PC-3 (cell line): Measurements from ENCODE around the gene PXN. TPM values are rescaled to one million over a fixed set of nuclear protein-coding genes. Genes with fewer than 3 reads are reported as not detected.
A peak's percentile ranks its signal among the peaks of the same experiment; 100 is the strongest.

Experiments
- ATAC-seq: fragments of 200-7000 bp; cut with Tn5 transposase; 2 replicates; pipeline ENCODE4 v1.9.1; 2020; ENCODE audit warnings: mild to moderate bottlenecking, moderate library complexity
- BruUV-seq: library from RNA; stranded (reverse); fragments of 400-500 nt; replicated peaks from 2 replicates; lab custom pipeline; 2021; lab: Mats Ljungman, UMichigan
- CTCF ChIA-PET: fragments of 300-600 bp; sonication (Branson Sonifier 250); formaldehyde crosslinking; loops from one replicate; lab custom pipeline; 2022; ENCODE audit warnings: antibody characterized with exemption; lab: Charles Lee
- POLR2A ChIA-PET: fragments of 300-600 bp; sonication (Branson Sonifier 250); formaldehyde crosslinking; loops from one replicate; lab custom pipeline; 2022; ENCODE audit warnings: antibody characterized with exemption; ENCODE audit not compliant: unreplicated experiment; lab: Charles Lee
- DNase-seq: peaks from one replicate; pipeline ENCODE4 v3.0.0-alpha.2; 2015
- H2AFZ ChIP-seq: fragments of 300-600 bp; sonication (generic); 2 replicates; pipeline ENCODE4 v1.6.0; 2016; ENCODE audit warnings: antibody characterized with exemption, low read length
- H3F3A ChIP-seq: fragments of 300-600 bp; sonication (generic); one replicate; pipeline ENCODE4 v1.6.0; 2017; ENCODE audit warnings: antibody characterized with exemption, low read length, control low read depth, mild to moderate bottlenecking; ENCODE audit not compliant: unreplicated experiment
- H3K27ac ChIP-seq: fragments of 300-600 bp; sonication (generic); 2 replicates; pipeline ENCODE4 v1.5.1; 2016; ENCODE audit warnings: mild to moderate bottlenecking, low read length
- H3K27me3 ChIP-seq: fragments of 300-600 bp; sonication (generic); 2 replicates; pipeline ENCODE4 v1.6.1; 2016; ENCODE audit warnings: low read length, mixed read lengths
- H3K36me3 ChIP-seq: fragments of 300-600 bp; sonication (generic); 2 replicates; pipeline ENCODE4 v1.6.1; 2016; ENCODE audit warnings: low read depth, mixed run types, low read length, mixed read lengths
- H3K4me1 ChIP-seq: fragments of 300-600 bp; sonication (generic); 2 replicates; pipeline ENCODE4 v1.5.1; 2016; ENCODE audit warnings: low read length; ENCODE audit not compliant: insufficient read depth
- H3K4me2 ChIP-seq: fragments of 300-600 bp; sonication (generic); 2 replicates; pipeline ENCODE4 v1.6.0; 2016; ENCODE audit warnings: low read length
- H3K4me3 ChIP-seq: fragments of 300-600 bp; sonication (generic); 2 replicates; pipeline ENCODE4 v1.5.1; 2016; ENCODE audit warnings: mild to moderate bottlenecking, low read length, mixed read lengths
- H3K79me2 ChIP-seq: fragments of 300-600 bp; sonication (generic); 2 replicates; pipeline ENCODE4 v1.6.1; 2017; ENCODE audit warnings: low read length, mixed read lengths
- H3K9ac ChIP-seq: fragments of 300-600 bp; sonication (generic); 2 replicates; pipeline ENCODE4 v1.6.0; 2016; ENCODE audit warnings: mild to moderate bottlenecking, low read length
- H3K9me2 ChIP-seq: fragments of 300-600 bp; sonication (generic); replicated peaks from 2 replicates; pipeline ENCODE4 v1.6.1; 2016; ENCODE audit warnings: mixed run types, low read length, mixed read lengths
- H3K9me3 ChIP-seq: fragments of 300-600 bp; sonication (generic); 2 replicates; pipeline ENCODE4 v1.6.1; 2016; ENCODE audit warnings: low read length, mixed read lengths
- H4K20me1 ChIP-seq: fragments of 300-600 bp; sonication (generic); 2 replicates; pipeline ENCODE4 v1.6.1; 2016; ENCODE audit warnings: low read length, mixed read lengths
- EZH2 ChIP-seq: fragments of 300-600 bp; sonication (generic); IDR thresholded peaks from one replicate; pipeline ENCODE4 v1.6.1; 2017; ENCODE audit warnings: antibody characterized with exemption, mild to moderate bottlenecking, low read length; ENCODE audit not compliant: unreplicated experiment
- EZH2phosphoT487 ChIP-seq: fragments of 300-600 bp; sonication (generic); IDR thresholded peaks from 2 replicates; pipeline ENCODE4 v1.6.1; 2018; ENCODE audit warnings: mild to moderate bottlenecking, antibody characterized with exemption, low read length, borderline replicate concordance
- intact Hi-C: fragments of 100-400 bp; cut with micrococcal nuclease; formaldehyde crosslinking; loops from 2 replicates; pipeline ENCODE4 v1.9.0; 2023
- total RNA-seq: library from RNA; depleted of rRNA; stranded (reverse); fragments of >200 nt; gene quantifications from 2 replicates; pipeline ENCODE4 v1.2.3, GENCODE V29; 2014
- TF ChIP-seq, protein P1 (sequence below): fragments of 300-600 bp; sonication (generic); conservative IDR thresholded peaks from 2 replicates; pipeline ENCODE4 v1.5.1; 2017; ENCODE audit warnings: antibody characterized with exemption, low read depth, mild to moderate bottlenecking, low read length

PXN gene
- total RNA-seq, 1 experiment from 2014 or later = 313 TPM

DNA sequence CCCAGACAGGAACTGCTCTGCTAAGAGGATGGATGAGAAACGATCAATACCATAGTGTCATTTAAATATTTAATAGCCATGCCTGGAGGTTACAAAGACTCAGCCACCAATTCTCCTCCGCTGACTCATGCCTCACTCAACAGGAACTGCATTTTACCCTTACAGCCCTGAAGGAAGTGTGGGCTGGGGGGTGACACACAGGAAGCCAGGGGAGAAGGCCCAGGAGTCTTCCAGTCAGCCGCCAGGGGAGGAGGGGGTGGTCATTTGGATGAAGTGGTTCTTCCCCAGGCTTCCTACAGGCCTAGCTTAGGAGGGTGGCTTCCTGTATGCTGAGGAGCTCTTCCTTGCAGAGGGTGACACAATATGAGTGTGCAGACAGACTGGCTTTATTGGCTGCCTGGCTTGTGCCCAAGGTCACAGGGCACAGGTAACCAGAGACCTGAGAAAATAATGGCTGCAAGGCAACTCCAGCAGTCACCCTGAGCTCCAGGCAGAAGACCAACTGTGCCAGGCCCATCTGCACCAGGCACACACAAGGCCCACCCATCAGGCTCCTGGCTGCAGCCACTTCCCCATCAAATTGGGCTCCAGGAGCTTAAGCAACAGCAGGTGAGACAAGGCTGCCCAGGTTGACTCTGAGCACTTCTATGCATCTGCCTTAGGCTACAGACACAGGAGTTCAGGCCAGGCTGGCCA is 34.1 kb downstream of the PXN start:
- DNase-seq (peak; percentile 100), ATAC-seq (peak; percentile 59)
- CTCF ChIA-PET = interaction anchor here (0.6 to 6.8 kb wide), 5 partner anchors 25 to 71 kb away, joined by 3 to 142 read pairs (median 18); partner anchors contain the start of genes PXN, RPLP0 and SIRT4
- Histone ChIP-seq H3K9me3 (no peaks in the 10 kb centered on the region), H3K36me3 (peaks cover 14% of the 10 kb centered on the region), H3K79me2 (peaks cover 90% of the 10 kb centered on the region), H3K4me1 (peaks cover 83% of the 10 kb centered on the region), H3K9ac (peak overlapping the region; percentile 96), H3K27me3 (no peaks in the 10 kb centered on the region), H4K20me1 (peaks cover 13% of the 10 kb centered on the region), H3K9me2 (no peaks in the 10 kb centered on the region), H2AFZ (no peak overlapping the region), H3K4me3 (peak overlapping the region; percentile 67), H3K27ac (peak overlapping the region; percentile 99), H3F3A (peaks cover 43% of the 10 kb centered on the region), H3K4me2 (peak overlapping the region; percentile 98)
- POLR2A ChIA-PET = interaction anchor here (0.5 to 3.4 kb wide), 10 partner anchors 9 to 450 kb away, joined by 3 to 72 read pairs (median 14); partner anchors contain the start of genes PXN, RNU4-2 and RPLP0
- TF ChIP-seq EZH2phosphoT487 = peak; percentile 98
- TF ChIP-seq EZH2 = no peak
- TF ChIP-seq, protein P1, sequence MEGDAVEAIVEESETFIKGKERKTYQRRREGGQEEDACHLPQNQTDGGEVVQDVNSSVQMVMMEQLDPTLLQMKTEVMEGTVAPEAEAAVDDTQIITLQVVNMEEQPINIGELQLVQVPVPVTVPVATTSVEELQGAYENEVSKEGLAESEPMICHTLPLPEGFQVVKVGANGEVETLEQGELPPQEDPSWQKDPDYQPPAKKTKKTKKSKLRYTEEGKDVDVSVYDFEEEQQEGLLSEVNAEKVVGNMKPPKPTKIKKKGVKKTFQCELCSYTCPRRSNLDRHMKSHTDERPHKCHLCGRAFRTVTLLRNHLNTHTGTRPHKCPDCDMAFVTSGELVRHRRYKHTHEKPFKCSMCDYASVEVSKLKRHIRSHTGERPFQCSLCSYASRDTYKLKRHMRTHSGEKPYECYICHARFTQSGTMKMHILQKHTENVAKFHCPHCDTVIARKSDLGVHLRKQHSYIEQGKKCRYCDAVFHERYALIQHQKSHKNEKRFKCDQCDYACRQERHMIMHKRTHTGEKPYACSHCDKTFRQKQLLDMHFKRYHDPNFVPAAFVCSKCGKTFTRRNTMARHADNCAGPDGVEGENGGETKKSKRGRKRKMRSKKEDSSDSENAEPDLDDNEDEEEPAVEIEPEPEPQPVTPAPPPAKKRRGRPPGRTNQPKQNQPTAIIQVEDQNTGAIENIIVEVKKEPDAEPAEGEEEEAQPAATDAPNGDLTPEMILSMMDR = 0 out of 2 replicates have a peak, but pooled peaks have one; percentile 11
- no TSS peak for BruUV-seq
- intact Hi-C loops = loop anchor here (1.0 kb wide), 2 partner anchors 30 to 31 kb away; partner anchors contain the start of gene RPLP0

DNA sequence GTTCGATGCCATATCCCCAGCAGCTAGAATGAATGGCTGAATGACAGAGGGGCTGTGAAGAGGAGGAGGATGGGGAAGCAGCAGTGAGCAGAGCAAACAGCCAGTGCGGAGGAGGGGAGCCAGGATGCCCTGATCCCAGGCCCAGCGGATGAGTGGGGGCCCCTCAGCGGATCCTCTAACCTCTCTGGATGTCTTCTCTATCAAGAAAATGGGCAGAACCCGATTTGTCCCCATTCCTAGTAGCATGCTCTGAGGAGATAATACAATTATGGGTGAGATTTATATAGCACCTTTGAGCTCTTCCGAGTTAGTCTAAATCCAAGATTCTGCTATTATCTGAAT is 34.6 kb downstream of the PXN start:
- Histone ChIP-seq H3F3A (peaks cover 40% of the 10 kb centered on the region), H3K27me3 (no peaks in the 10 kb centered on the region), H3K27ac (peak overlapping the region; percentile 99), H2AFZ (no peak overlapping the region), H3K4me2 (peak overlapping the region; percentile 98), H3K4me3 (peak overlapping the region; percentile 67), H3K4me1 (peaks cover 83% of the 10 kb centered on the region), H3K9me3 (no peaks in the 10 kb centered on the region), H3K9me2 (no peaks in the 10 kb centered on the region), H4K20me1 (peaks cover 19% of the 10 kb centered on the region), H3K9ac (peak overlapping the region; percentile 96), H3K36me3 (peaks cover 19% of the 10 kb centered on the region), H3K79me2 (peaks cover 90% of the 10 kb centered on the region)
- TSS peak; percentile 75 for BruUV-seq
- intact Hi-C loops = loop anchor here (1.0 kb wide), 2 partner anchors 30 to 31 kb away; partner anchors contain the start of gene RPLP0
- no peak for DNase-seq
- ATAC-seq = no peak
- CTCF ChIA-PET = interaction anchor here (1.4 to 6.8 kb wide), 4 partner anchors 26 to 71 kb away, joined by 3 to 142 read pairs (median 20); partner anchors contain the start of genes PXN, RPLP0 and SIRT4
- no peak for TF ChIP-seq EZH2phosphoT487
- TF ChIP-seq, protein P1 = no peak
- no peak for TF ChIP-seq EZH2
- POLR2A ChIA-PET = interaction anchor here (0.5 to 3.4 kb wide), 12 partner anchors 9 to 450 kb away, joined by 3 to 72 read pairs (median 8); partner anchors contain the start of genes PXN, RNU4-2 and RPLP0
